GM21515 (cell line): ENCODE results near the gene PARD3.
"Not testable (repeated sequence)": the region's sequence is repeated elsewhere in the genome, so short reads cannot be mapped to it uniquely, and the experiment has no call there.

Source experiments
- ATAC-seq: cut with Tn5 transposase; IDR thresholded peaks from one replicate; pipeline ENCODE4 v1.9.1; 2021; ENCODE audit not compliant: unreplicated experiment

The PARD3 gene

GRCh38 chr10:34290412-34291081, 524.5 kb downstream of the PARD3 start:
- no peak for ATAC-seq

- no peak for ATAC-seq
Observed at GRCh38 chr10:34288634-34289033, 526.5 kb downstream of the PARD3 start.

GRCh38 chr10:34286136-34286739, 528.9 kb downstream of the PARD3 start:
- ATAC-seq: no peak

- ATAC-seq: no peak
Observed at GRCh38 chr10:34281661-34282582, 533.2 kb downstream of the PARD3 start.

GRCh38 chr10:34280599-34281374, 534.3 kb downstream of the PARD3 start:
- ATAC-seq: no peak

- ATAC-seq: no peak
Observed at GRCh38 chr10:34275626-34276130, 539.4 kb downstream of the PARD3 start.

- ATAC-seq: no peak
Observed at GRCh38 chr10:34274906-34275305, 540.2 kb downstream of the PARD3 start.

GRCh38 chr10:34273340-34273739, 541.8 kb downstream of the PARD3 start:
- no peak for ATAC-seq

GRCh38 chr10:34272316-34272715, 542.8 kb downstream of the PARD3 start:
- ATAC-seq: no peak

GRCh38 chr10:34268410-34268809, 546.7 kb downstream of the PARD3 start:
- ATAC-seq: not testable (repeated sequence)

- ATAC-seq: no peak
Observed at GRCh38 chr10:34262985-34263384, 552.1 kb downstream of the PARD3 start.

- no peak for ATAC-seq
Observed at GRCh38 chr10:34260904-34261303, 554.2 kb downstream of the PARD3 start.

- no peak for ATAC-seq
Observed at GRCh38 chr10:34256216-34256615, 558.9 kb downstream of the PARD3 start.

GRCh38 chr10:34255035-34255434, 560.1 kb downstream of the PARD3 start:
- ATAC-seq: no peak

GRCh38 chr10:34254596-34254995, 560.5 kb downstream of the PARD3 start:
- ATAC-seq: no peak

- no peak for ATAC-seq
Observed at GRCh38 chr10:34252111-34252510, 563.0 kb downstream of the PARD3 start.

- ATAC-seq: no peak
Observed at GRCh38 chr10:34251177-34251576, 563.9 kb downstream of the PARD3 start.

GRCh38 chr10:34250722-34251121, 564.4 kb downstream of the PARD3 start:
- ATAC-seq: no peak

- no peak for ATAC-seq
Observed at GRCh38 chr10:34249634-34250033, 565.5 kb downstream of the PARD3 start.

- ATAC-seq: no peak
Observed at GRCh38 chr10:34247560-34247959, 567.5 kb downstream of the PARD3 start.
